SK-N-DZ (cell line): Measurements from ENCODE around the gene GMPPA.

Experiments used
- DNase-seq: peaks from one replicate; pipeline ENCODE4 v3.0.0-alpha.2; 2015; ENCODE audit warnings: low spot score

GMPPA gene

DNA sequence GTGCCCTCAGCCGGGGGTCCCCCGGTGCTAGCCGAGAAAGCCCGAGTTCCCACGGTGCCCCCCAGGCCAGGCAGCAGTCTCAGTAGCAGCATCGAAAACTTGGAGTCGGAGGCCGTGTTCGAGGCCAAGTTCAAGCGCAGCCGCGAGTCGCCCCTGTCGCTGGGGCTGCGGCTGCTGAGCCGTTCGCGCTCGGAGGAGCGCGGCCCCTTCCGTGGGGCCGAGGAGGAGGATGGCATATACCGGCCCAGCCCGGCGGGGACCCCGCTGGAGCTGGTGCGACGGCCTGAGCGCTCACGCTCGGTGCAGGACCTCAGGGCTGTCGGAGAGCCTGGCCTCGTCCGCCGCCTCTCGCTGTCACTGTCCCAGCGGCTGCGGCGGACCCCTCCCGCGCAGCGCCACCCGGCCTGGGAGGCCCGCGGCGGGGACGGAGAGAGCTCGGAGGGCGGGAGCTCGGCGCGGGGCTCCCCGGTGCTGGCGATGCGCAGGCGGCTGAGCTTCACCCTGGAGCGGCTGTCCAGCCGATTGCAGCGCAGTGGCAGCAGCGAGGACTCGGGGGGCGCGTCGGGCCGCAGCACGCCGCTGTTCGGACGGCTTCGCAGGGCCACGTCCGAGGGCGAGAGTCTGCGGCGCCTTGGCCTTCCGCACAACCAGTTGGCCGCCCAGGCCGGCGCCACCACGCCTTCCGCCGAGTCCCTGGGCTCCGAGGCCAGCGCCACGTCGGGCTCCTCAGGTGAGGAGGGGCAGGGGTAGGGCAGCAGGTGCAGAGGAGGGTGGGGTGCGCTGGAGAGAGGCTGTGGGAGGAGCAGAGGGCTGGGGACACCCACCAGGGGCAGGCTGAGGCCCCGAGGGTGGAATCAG, 14.1 kb upstream of the GMPPA start:
- DNase-seq = no peak

- DNase-seq = no peak
Measured at GRCh38 chr2:219485201-219485580, 13.5 kb upstream of the GMPPA start.

- no peak for DNase-seq
Measured at GRCh38 chr2:219486380-219486959, 12.2 kb upstream of the GMPPA start.

- no peak for DNase-seq
Measured at GRCh38 chr2:219488149-219488843, 10.4 kb upstream of the GMPPA start.

GRCh38 chr2:219488844-219489194, 9.9 kb upstream of the GMPPA start:
- DNase-seq = no peak

- DNase-seq = no peak
Measured at GRCh38 chr2:219489315-219489714, 9.4 kb upstream of the GMPPA start.

- no peak for DNase-seq
Measured at GRCh38 chr2:219490186-219490585, 8.5 kb upstream of the GMPPA start.

- DNase-seq = no peak
Measured at GRCh38 chr2:219490600-219491130, 8.0 kb upstream of the GMPPA start.

DNA sequence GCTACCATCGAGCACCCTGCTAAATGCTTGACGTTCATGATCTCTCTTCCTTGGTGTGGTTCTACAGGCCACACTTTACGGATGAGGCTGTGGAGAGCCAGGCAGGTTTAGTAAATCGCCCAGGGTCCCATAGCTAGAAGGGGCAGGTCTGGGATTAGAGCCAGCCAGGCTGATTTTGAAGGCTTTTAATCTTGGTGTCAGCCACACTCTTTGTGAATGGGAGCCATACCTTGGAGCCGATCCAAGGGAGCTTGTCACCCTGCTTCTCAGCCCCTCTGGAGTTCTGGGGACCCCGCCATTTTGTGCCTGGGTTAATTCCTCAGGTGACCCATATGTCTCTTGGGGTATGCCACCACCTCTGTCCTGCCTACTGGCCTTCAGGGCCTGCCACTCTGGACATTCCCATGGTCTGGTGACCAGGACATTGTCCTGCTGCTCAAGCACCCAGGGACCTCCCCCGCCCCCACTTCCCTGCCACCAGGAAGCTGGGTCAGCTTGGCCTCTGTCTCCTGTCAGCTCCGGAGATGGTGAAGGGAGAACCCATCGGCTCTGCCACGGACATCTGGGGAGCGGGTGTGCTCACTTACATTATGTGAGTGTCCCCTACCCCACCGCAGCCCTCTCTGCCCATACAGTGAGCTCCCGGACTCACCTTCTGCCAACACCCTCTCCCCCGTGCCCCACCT, 7.3 kb upstream of the GMPPA start:
- no peak for DNase-seq

- DNase-seq = no peak
Measured at GRCh38 chr2:219492575-219492974, 6.1 kb upstream of the GMPPA start.

DNA sequence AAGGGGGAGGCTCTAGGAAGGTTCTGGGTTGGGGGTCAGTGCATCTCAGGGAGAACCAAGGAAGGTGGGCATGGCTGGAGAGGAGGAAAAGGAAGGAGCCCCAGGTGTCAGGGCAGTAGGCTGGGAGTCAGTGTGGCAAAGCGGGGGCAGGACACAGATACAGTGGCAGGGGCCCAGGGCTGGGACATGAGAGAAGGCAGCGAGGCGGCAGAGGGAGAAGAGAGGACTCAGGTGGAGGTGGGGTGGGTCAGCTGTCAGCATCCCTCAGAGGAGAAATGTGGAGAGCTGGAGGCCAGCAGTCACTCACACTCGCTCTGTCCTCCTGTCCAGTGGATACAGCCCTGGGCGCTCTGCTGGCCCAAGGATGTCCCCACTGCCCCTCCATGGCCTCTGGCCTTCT, 5.6 kb upstream of the GMPPA start:
- DNase-seq = no peak

DNA sequence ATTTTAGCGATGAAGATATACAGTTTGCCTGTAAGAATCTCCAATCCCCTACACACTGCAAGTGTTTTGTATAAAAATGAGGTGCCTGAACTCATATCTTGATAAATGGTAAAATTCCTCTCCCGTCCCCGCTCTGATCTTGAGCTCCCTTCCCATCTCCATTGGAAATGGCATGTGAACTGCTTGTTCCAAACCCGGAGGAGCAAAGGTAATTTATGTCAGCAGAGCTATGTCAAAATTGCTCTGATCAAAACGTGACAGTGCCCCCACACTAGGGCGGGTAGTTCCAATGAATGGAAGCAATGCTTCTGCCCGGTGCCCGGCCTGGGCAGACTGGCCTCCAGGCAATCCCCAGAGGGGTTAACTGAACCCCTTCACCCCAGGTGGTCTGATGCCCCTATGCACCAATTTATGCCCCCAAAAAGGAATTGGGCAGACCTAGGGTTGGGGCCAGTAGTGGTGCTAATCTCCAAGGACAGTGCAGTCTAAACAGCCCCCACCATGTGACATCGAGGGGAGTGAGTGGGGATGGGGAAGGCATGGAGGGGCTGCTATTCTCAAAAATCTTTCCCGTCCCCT, 3.6 kb upstream of the GMPPA start:
- no peak for DNase-seq

GRCh38 chr2:219495531-219496122, 3.1 kb upstream of the GMPPA start:
- peak; percentile 89 for DNase-seq

GRCh38 chr2:219496247-219496824, 2.4 kb upstream of the GMPPA start:
- no peak for DNase-seq

GRCh38 chr2:219496825-219497494, 1.7 kb upstream of the GMPPA start:
- no peak for DNase-seq

DNA sequence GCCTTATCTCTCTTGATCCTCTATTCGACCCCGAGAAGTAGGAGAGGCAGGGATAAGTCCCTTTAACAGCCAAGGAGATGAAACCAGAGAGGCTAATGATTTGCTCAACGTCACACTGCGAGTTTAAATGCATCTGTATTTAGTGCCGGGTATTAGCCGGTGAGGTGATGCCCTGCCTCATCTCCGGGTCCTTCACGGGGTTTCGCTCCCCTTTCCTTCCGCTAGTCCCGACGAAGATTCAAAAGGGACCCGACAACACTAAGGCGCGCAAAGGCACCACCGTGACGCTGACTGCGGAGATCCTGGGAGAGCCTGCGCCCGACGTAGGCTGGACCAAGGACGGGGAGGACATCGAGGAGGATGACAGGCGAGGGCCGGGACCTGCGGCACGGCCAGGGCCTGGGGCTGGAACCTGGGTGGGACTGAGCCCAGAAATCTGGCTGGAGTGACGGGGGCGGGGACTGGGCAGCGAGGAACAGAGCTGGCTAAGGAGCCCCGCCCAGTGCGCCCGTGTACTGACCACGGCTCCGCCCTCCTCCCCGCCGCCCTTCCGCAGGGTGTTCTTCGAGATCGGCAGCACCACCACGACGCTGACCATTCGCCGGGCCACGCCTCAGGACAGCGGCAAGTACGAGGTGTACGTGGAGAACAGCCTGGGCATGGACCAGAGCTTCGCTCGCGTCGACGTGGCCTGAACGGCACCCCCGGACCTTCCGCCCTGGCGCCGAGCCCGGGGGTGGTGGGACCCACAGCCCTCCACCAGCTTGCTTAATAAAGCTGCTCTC, 1.0 kb upstream of the GMPPA start:
- DNase-seq = no peak

GRCh38 chr2:219499058-219499307, 292 bp downstream of the GMPPA start:
- no peak for DNase-seq

DNA sequence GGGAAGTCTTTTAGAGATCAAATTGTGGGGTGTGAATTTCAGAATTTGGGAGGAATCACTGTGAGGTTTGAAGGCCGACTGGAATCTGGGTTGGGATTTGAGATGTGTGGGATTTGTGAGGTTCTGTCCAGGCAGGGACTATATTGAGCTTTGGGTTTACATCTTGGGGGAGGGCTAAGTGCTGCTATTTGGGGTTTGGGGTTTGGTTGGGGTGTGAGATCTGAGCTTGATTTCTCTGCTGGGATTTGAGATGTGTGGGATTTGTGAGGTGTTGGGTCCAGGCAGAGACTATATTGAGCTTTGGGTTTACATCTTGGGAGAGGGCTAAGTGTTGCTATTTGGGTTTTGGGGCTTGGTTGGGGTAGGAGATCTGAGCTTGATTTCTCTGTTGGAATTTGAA, 864 bp downstream of the GMPPA start:
- no peak for DNase-seq

GRCh38 chr2:219500135-219500534, 1.4 kb downstream of the GMPPA start:
- peak; percentile 59 for DNase-seq

- no peak for DNase-seq
Measured at GRCh38 chr2:219501849-219502248, 3.2 kb downstream of the GMPPA start.
